Suppressor macrophage treated with lipopolysaccharide for 1 hour (primary cell): ENCODE measurements around the gene SLC17A5.
"Not testable (repeated sequence)": the region's sequence is repeated elsewhere in the genome, so short reads cannot be mapped to it uniquely, and the experiment has no call there.

ENCODE experiments used
- DNase-seq, 3 donors: peaks; one replicate each; pipeline ENCODE4 v3.0.0-alpha.2; 2020 to 2022

SLC17A5 gene

GRCh38 chr6:73613806-73614536 is 39.8 kb downstream of the SLC17A5 start:
- no peak for DNase-seq

GRCh38 chr6:73612611-73613010 is 41.2 kb downstream of the SLC17A5 start:
- DNase-seq, result no peak

- DNase-seq, result peak; percentile 54 to 83 (median 78)
These were observed 43.1 kb downstream of the SLC17A5 start for GRCh38 chr6:73610444-73611275.

- no peak for DNase-seq
These were observed 45.0 kb downstream of the SLC17A5 start for GRCh38 chr6:73608761-73609160.

- no peak for DNase-seq
These were observed 47.4 kb downstream of the SLC17A5 start for GRCh38 chr6:73606428-73606827.

- no peak for DNase-seq
These were observed 49.3 kb downstream of the SLC17A5 start for GRCh38 chr6:73604461-73604860.

- DNase-seq, result no peak
These were observed 49.8 kb downstream of the SLC17A5 start for GRCh38 chr6:73604020-73604419.

- no peak for DNase-seq
These were observed 67.3 kb downstream of the SLC17A5 start for GRCh38 chr6:73586416-73586974.

GRCh38 chr6:73585566-73586415 is 68.0 kb downstream of the SLC17A5 start:
- DNase-seq, result peak; percentile 72 to 88 (median 87)

- no peak for DNase-seq
These were observed 72.5 kb downstream of the SLC17A5 start for GRCh38 chr6:73581293-73581692.

- DNase-seq, result peak; percentile 96 to 99 (median 98)
These were observed 73.3 kb downstream of the SLC17A5 start for GRCh38 chr6:73580247-73581149.

GRCh38 chr6:73579851-73580246 is 73.9 kb downstream of the SLC17A5 start:
- DNase-seq, result peak; percentile 64 to 76 (median 69)

- DNase-seq, result peak in 1 of 3 donors; percentile 12
These were observed 74.4 kb downstream of the SLC17A5 start for GRCh38 chr6:73579389-73579788.

GRCh38 chr6:73577676-73578075 is 76.1 kb downstream of the SLC17A5 start:
- DNase-seq, result no peak

GRCh38 chr6:73572531-73572930 is 81.3 kb downstream of the SLC17A5 start:
- not testable (repeated sequence) for DNase-seq

GRCh38 chr6:73571218-73572181 is 82.3 kb downstream of the SLC17A5 start:
- DNase-seq, result not testable (repeated sequence)

- no peak for DNase-seq
These were observed 84.7 kb downstream of the SLC17A5 start for GRCh38 chr6:73569121-73569520.

GRCh38 chr6:73566954-73567591 is 86.7 kb downstream of the SLC17A5 start:
- peak; percentile 91 for DNase-seq

- not testable (repeated sequence) for DNase-seq
These were observed 87.3 kb downstream of the SLC17A5 start for GRCh38 chr6:73566486-73566871.
